Stimulated activated CD4-positive, alpha-beta T cell treated with anti-CD3 and anti-CD28 coated beads, Interleukin-2, amount 100 ng/mL, for 48 hours (primary cell): ENCODE measurements around the gene OPN1SW.
A peak's percentile ranks its signal among the peaks of the same experiment; 100 is the strongest.

Experiments
- DNase-seq, 2 donors: peaks; one replicate each; pipeline ENCODE4 v3.0.0-alpha.2; 2020

Gene OPN1SW

GRCh38 chr7:128755819-128756476 lies 19.6 kb downstream of the OPN1SW start:
- no peak for DNase-seq

DNA sequence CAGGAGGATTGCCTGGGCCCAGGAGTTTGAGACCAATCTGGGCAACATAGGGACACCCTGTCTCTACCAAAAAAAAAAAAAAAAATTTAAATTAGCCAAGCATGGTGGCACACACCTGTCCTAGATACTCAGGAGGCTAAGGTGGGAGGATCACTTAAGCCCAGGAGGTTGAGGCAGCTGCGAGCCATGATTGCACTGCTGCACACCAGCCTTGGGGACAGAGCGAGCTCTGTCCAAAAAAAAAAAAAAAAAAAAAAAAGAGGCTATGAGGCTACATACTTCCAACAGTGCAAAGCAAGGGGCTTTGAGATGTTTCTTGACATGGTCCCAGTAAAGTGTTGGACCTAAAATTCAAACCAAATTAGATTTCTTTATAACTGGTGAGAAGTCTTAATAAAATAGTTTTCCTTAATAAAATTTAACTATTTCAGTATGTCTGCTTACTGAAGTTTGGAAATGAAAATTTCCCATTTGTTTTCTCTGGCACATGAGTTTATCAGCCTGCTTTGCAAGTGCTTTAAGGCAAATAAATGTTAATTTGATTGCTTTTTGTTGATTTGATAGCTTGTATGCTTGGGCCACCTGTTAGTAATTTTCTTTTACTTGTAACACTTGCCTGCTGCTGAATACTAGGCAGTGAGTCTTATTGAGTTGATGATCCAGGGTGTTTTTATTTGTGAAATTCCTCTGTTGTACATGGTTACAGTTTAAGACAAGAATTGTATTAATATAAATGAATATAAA lies 20.3 kb downstream of the OPN1SW start:
- no peak for DNase-seq

DNA sequence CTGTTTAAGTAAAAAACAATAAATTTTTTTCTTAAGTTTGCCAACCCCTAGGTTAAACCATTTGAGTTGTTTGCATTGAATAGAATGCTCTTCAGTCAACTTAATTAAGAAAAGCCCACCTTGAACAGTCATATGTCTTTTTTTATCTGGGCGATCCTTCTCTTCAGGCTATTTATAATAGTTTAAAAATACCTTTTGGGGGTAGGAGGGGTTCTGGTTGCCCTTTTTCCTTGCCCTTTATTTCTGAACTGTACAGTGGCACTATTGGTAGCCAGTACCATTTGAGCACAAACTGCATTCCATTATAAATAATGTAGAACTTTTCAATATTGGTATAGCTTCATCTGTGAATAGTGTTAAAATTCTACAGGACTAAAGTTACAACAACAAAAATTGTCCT lies 23.3 kb downstream of the OPN1SW start:
- no peak for DNase-seq

DNA sequence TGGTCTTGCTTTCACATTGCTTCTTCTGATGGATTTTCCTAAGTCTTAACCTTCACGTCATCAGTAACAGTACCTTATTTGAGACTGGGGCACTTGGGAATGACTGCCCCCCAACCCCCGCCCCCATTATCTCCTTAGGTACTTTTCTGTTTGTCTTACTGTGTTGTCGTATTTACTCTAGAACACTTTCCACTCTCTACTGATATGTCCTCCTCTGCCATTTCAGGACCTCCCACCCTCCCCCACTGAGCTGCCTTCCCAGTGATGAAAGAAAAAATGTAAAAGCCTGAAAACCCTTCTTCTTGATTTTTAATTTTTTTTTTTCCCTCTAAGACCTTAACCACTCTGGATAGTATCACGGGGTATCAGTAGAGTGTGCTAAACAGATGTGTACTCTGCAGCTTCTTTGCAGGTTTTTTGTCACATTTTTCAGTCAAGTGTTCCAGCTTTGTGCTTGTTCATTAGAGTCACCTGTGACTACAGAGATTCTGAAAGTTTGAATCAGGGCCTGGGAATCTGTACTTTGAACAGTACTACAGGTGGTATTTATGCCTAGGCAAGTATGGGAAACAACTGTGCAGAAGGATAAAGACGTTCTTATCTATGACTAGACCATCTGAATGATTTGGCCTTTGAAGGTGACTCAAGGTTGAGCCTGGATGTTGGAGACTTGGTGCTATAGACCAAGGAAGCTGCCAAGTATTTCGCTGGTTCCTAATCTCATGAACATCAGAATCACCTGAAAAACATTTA lies 28.1 kb downstream of the OPN1SW start:
- DNase-seq, result no peak

- no peak for DNase-seq
Observed at GRCh38 chr7:128745706-128746105, 29.9 kb downstream of the OPN1SW start.

- DNase-seq, result no peak
Observed at GRCh38 chr7:128744366-128744905, 31.2 kb downstream of the OPN1SW start.

GRCh38 chr7:128743112-128743772 lies 32.4 kb downstream of the OPN1SW start:
- no peak for DNase-seq

GRCh38 chr7:128742206-128742605 lies 33.4 kb downstream of the OPN1SW start:
- DNase-seq, result no peak

DNA sequence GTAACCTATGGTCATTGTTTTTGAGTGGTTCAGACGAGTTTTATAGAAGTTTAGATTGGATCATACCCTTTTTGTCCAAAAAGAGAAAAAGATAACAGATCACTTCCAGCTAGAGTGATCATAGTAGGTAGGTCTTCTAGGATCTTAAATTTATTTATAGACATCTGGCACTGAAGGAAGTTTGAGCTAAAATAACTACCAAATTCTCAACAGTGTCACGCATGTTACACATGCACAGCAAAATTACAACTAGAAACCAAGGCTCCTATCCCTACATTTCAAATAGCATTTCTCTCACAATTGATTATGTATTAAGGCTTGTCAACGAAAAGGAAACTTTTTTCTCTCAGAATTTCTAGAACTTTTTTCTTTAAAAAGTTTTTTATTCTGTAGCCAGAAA lies 34.1 kb downstream of the OPN1SW start:
- no peak for DNase-seq

GRCh38 chr7:128740996-128741395 lies 34.6 kb downstream of the OPN1SW start:
- DNase-seq, result no peak

DNA sequence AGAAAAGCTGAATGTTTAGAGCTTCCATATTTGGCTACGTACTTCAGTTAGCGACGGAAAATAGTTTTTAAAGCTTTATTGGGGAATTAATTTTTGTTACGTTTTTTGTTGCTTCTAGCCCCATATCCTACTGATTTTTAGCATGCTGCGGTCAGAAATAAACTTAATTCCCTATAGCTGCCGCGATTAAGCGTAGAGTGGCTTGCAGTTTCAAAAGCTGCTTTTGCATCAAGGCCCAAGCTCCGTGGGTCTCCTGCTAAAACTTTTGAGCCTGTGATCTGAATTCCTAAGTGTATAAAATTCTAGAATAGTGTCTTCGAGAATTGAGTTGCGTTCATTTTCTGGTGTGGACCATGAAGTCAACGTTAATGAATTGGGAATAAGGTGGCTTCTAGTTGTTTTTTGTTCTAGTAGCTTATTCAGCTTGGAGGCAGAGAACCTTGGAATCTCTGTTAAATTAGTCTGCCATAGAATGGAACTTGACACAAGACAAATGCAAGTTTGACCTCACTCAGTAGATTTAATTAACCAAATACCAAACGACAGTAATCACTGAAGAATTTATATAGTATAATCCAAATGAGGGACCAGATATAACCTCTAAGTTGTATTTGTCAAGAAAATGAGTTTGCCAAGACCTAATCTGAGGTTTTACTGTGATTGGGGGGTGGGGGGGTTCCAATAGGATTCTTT lies 35.5 kb downstream of the OPN1SW start:
- DNase-seq, result no peak

- peak; percentile 89 to 92 for DNase-seq
Observed at GRCh38 chr7:128739048-128739962, 36.3 kb downstream of the OPN1SW start, which contains the start of gene CALU. Gene CALU, plus strand, starts transcription at chr7:128739359. Its CDS starts 9,225 bp downstream, at chr7:128748584.

- no peak for DNase-seq
Observed at GRCh38 chr7:128738570-128739047, 37.0 kb downstream of the OPN1SW start.

DNA sequence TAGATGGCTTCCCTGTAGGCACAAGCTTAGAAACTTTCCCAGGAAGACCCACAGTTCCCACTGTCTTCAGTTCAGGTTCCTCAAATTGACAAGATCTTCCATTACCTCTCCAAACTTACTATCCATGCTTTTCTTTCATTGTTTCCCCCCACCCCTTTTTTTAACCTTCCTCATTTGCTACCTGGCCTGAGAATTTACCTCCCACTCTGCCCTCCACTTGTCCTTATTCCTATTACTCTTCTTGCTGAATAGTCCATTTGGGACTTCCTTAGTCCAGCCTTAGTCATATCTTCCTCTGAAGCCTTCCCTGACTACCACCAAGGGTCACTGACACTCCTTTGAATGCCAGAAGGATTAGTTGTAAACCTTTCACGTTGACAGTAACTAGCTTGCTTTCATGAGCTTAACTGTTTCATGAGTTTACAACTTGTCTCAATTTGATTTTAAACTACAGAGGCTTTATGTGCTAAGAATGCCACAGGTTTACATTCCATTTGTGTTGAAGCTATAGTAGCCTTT lies 37.7 kb downstream of the OPN1SW start:
- DNase-seq, result no peak

- no peak for DNase-seq
Observed at GRCh38 chr7:128737441-128737840, 38.2 kb downstream of the OPN1SW start.

GRCh38 chr7:128735436-128735835 lies 40.2 kb downstream of the OPN1SW start:
- DNase-seq, result no peak

DNA sequence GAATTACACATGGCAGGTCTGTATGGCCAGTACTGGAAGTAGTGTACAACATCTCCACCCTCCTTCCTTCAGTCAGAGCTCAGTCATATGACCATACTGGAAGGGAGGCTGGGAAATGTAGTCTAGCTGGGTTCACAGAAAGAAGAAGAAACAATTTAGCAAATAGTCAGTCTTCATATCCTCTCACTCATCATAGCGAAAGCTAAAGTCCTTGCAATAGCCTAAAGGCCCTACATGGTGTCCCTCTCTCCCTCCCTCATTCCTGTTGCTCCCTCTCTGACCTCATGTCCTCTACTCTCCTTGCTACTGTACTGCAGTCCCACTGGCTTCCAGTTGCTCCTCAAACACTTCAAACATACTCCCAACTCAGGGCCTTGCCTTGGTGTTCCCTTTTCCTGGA lies 40.7 kb downstream of the OPN1SW start:
- no peak for DNase-seq

DNA sequence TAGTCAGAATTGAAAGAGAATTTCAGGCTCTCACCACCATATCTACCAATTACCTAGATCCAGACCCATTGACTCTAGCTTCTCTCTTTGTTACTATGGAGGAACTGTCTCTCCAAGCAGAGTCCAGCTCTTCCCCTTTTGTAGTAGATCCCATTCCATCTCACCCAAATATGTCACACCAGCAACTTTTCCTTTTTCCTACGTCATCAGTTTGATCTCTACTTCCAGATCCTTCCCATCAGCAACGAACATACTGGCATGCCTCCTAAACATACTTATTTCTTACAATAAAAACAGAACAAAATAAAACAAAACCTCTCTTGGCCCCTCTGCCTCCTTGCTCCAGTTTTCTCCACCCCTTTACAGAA lies 42.3 kb downstream of the OPN1SW start:
- no peak for DNase-seq

DNA sequence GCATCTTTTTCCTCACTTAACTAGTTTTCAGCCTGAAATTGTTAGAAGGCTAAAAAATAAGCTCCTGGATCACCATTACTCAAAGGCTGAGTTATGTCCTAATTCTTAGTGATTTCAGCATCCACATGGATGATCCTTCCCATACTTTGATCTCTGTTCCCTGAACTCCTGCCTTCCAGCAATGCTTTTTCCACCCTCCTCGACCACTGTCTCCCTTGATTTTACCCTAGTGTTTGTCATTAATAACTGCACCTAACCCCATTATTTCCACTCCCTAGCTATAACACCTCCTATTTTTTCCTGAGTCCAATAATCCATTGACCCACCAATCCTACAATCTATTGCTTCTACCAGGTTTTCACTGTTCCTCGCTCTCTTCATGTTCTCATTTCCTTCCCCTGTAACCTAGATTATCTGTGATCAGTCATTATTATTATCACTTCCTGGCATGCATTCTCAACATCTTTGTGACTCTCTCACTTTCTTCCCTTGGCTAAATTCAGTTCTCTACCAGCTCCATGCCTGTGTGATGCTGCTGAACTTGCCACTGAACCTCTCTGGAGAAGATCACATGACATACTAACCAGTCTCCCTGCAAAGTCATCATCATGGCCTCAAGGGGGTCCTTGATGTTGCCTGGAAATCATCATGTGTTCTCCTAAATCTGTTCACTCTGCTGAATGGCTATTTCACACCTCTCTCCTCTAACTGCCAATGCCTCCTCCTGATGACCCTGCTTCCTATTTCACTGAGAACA lies 42.9 kb downstream of the OPN1SW start:
- DNase-seq, result no peak

DNA sequence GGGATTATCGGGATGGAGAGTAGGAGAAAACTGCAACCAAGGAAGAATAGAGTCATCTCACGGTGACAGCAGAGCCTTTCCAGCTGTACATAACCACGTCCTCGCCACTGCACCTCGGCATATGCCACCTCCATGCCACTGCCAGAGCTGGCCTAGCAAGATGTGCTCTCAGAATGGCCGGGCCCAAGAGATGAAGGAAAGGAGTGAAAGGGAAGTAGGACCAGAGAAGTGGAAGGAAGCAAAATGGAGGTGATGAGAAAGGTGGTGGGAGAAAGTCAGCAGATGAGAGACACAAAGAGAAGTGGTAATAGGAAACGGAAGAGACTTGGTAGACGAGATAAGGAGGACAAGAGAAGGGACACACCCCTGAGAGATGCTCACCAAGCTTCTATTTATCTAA lies 44.4 kb downstream of the OPN1SW start:
- no peak for DNase-seq
